Left lung (tissue), 10 donors: ENCODE measurements around the gene YPEL5. TPM values are rescaled to one million over a fixed set of nuclear protein-coding genes. Genes with fewer than 3 reads are reported as not detected.

ENCODE experiments used
- ATAC-seq: fragments of 200-7000 bp; cut with Tn5 transposase; one replicate; pipeline ENCODE4 v1.9.1; 2020; ENCODE audit warnings: moderate library complexity
- DNase-seq, 4 donors: peaks; one replicate each; pipeline ENCODE4 v3.0.0-alpha.2; 2013 to 2020
- H3K27ac ChIP-seq, 2 donors: fragments of 200-600 bp; sonication (generic) in 1 of 2; one replicate each; pipeline versions ENCODE4 v1.5.0 to v1.8.0; 2020 to 2021
- H3K27me3 ChIP-seq, 2 donors: fragments of 200-600 bp; sonication (generic) in 1 of 2; one replicate each; pipeline versions ENCODE4 v1.5.0 to v1.8.0; 2020 to 2021
- H3K36me3 ChIP-seq, 2 donors: fragments of 200-600 bp; sonication (generic) in 1 of 2; one replicate each; pipeline versions ENCODE4 v1.5.0 to v1.8.0; 2020 to 2021
- H3K4me1 ChIP-seq, 2 donors: fragments of 200-600 bp; one replicate each; pipeline ENCODE4 v1.8.0; 2021
- H3K4me3 ChIP-seq, 2 donors: fragments of 200-600 bp; sonication (generic) in 1 of 2; one replicate each; pipeline versions ENCODE4 v1.5.0 to v1.8.0; 2020 to 2021; ENCODE audit warnings: mild to moderate bottlenecking in 1 of 2
- H3K9me3 ChIP-seq, 2 donors: fragments of 200-600 bp; sonication (generic) in 1 of 2; one replicate each; pipeline versions ENCODE4 v1.5.0 to v1.8.0; 2020 to 2021
- intact Hi-C, 2 donors: fragments of 100-400 bp; cut with DNase I; formaldehyde crosslinking; loops; one replicate each; pipeline versions ENCODE4 v1.11.2 to v1.14.2; 2022
- polyA plus RNA-seq, 6 donors: library from polyadenylated mRNA; unstranded; fragments of 120-200 nt; gene quantifications; one replicate each; pipeline ENCODE4 v1.2.1, GENCODE V29; 2013; ENCODE audit not compliant: insufficient read length in 6 of 6
- total RNA-seq, 2 donors: library from RNA; stranded (reverse); fragmentation: NEBNext Ultra II Directional; extraction: Animal tissue kit (Norgen Biotek cat#: 25700); gene quantifications; one replicate each; pipeline ENCODE4 v1.2.1, GENCODE V29; 2021
- TF ChIP-seq, protein P1 (sequence below), 2 donors: fragments of 200-600 bp; sonication (generic) in 1 of 2; IDR thresholded peaks; one replicate each; pipeline versions ENCODE4 v1.5.0 to v1.8.0; 2021; ENCODE audit warnings: antibody characterized with exemption in 2 of 2
- donor health status: DM: no; HTN: yes; CAD: no.
- donor health status: DM: no; HTN: no; CAD: no.

The YPEL5 gene
- total and polyA plus RNA-seq, 8 donors = 58.5 to 118 (median 95.3) TPM

DNA sequence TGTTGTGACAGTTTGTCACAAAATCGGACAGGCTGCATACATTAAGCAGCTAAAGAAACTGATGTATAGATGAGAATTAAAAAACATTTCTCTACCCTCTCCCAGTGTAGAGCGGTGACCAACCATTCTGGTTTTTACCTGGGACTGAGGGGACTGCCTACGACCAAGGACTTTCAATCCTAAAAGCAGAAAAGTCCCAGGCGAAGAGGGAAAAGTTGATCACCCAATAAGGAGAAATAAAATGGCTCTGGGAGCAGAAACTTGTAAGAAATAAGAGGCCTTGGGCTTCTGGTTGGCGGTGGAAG is 30.9 kb upstream of the YPEL5 start:
- Histone ChIP-seq H3K4me1 (no peaks in the 10 kb centered on the region), H3K27ac (no peak overlapping the region), H3K9me3 (no peaks in the 10 kb centered on the region), H3K27me3 (no peaks in the 10 kb centered on the region), H3K4me3 (no peak overlapping the region), H3K36me3 (no peaks in the 10 kb centered on the region)
- DNase-seq (no peak), ATAC-seq (no peak)
- TF ChIP-seq, protein P1, sequence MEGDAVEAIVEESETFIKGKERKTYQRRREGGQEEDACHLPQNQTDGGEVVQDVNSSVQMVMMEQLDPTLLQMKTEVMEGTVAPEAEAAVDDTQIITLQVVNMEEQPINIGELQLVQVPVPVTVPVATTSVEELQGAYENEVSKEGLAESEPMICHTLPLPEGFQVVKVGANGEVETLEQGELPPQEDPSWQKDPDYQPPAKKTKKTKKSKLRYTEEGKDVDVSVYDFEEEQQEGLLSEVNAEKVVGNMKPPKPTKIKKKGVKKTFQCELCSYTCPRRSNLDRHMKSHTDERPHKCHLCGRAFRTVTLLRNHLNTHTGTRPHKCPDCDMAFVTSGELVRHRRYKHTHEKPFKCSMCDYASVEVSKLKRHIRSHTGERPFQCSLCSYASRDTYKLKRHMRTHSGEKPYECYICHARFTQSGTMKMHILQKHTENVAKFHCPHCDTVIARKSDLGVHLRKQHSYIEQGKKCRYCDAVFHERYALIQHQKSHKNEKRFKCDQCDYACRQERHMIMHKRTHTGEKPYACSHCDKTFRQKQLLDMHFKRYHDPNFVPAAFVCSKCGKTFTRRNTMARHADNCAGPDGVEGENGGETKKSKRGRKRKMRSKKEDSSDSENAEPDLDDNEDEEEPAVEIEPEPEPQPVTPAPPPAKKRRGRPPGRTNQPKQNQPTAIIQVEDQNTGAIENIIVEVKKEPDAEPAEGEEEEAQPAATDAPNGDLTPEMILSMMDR (IDR thresholded peaks at IDR 0.05) = peak in 1 of 2 donors; percentile 31
- intact Hi-C loops = no loop called here

DNA sequence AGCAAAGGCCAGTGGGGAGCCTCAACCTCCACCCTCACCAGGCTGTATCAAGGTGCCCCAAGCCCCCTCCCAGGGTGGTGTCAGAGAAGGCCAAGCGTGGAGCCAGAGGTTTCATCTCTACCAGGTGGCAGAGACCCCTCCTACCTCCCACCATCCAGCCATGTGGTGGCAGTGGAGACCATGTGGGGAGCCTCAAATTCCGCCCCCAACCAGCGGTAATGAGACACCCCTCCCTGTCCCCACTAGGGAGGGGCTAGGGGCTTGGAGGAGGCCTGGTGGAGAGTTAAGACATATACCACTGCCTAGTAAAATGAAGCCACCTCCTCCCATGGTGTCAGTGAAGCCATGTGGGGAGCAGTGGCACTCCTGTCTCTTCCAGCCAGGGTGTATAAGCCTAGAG is 24.4 kb upstream of the YPEL5 start:
- no peaks in the 10 kb centered on the region for H3K4me1 ChIP-seq
- ATAC-seq = no peak
- DNase-seq = no peak
- H3K9me3 ChIP-seq = peaks cover 0 to 6% of the 10 kb centered on the region in 2 donors
- no peak overlapping the region for H3K27ac ChIP-seq
- H3K4me3 ChIP-seq = no peak overlapping the region
- H3K27me3 ChIP-seq = no peaks in the 10 kb centered on the region
- intact Hi-C loops = no loop called here
- no peaks in the 10 kb centered on the region for H3K36me3 ChIP-seq
- TF ChIP-seq, protein P1 (IDR thresholded peaks at IDR 0.05) = no peak

DNA sequence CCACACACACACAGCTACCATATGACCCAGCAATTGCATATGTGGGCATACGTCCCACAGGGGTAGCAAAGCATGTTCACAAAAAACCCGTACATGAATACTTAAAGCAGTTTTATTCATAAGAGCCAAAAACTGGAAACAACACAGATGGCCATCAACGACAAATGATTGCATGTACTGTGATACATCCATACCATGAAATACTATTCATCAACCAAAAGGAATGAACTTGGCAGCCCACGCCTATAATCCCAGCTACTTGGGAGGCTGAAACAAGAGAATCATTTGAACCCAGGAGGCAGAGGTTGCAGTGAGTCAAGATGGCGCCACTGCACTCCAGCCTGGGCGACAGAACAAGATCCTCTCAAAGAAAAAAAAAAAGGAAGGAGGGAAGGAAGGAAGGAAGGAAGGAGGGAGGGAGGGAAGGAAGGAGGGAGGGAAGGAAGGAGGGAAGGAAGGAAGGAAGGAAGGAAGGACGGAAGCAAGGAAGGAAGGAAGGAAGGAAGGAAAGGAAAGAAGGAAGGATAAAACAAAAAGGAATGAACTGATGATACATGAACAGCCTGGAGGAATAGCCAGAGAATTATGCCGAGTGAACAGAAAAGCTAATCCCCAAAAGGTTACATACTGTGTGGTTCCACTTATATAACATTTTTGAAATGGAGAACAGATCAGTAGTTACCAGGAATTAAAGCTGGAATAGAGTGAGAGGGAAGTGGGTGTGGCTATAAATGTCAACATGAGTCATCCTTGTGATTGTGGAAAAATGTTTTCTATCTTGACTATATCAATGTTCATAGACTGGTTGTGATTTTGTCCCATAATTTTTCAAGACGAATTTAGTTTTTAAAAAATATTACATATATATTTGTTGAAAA is 19.6 kb upstream of the YPEL5 start:
- Histone ChIP-seq H3K4me1 (no peaks in the 10 kb centered on the region), H3K27ac (no peak overlapping the region), H3K9me3 (peaks cover 0 to 6% of the 10 kb centered on the region in 2 donors), H3K36me3 (no peaks in the 10 kb centered on the region), H3K4me3 (no peak overlapping the region), H3K27me3 (no peaks in the 10 kb centered on the region)
- DNase-seq (no peak), ATAC-seq (peak; percentile 55)
- TF ChIP-seq, protein P1 (IDR thresholded peaks at IDR 0.05) = no peak
- intact Hi-C loops = no loop called here

DNA sequence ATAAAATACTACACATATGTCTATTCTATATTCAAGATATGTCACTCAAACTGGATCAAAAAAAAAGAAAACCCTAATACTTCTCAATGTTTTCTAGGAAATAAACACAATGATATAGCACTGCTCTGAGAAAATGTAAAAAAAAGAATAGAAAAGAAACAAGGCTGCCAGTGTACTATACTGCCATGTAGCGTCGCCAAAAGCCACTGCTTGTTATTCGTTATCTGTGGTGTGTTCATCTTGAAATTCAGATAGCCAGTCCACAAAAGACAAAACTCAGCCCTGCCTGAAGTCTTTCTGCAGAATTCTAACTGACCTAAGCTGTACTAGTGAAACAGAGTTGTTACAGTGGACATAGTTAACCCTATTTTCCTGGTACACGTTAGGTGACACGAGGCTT is 12.2 kb upstream of the YPEL5 start:
- TF ChIP-seq, protein P1 (IDR thresholded peaks at IDR 0.05) = no peak
- Histone ChIP-seq H3K4me3 (no peak overlapping the region), H3K27ac (no peak overlapping the region), H3K4me1 (no peaks in the 10 kb centered on the region), H3K36me3 (no peaks in the 10 kb centered on the region), H3K27me3 (no peaks in the 10 kb centered on the region), H3K9me3 (no peaks in the 10 kb centered on the region)
- intact Hi-C loops = no loop called here
- ATAC-seq (no peak), DNase-seq (no peak)

DNA sequence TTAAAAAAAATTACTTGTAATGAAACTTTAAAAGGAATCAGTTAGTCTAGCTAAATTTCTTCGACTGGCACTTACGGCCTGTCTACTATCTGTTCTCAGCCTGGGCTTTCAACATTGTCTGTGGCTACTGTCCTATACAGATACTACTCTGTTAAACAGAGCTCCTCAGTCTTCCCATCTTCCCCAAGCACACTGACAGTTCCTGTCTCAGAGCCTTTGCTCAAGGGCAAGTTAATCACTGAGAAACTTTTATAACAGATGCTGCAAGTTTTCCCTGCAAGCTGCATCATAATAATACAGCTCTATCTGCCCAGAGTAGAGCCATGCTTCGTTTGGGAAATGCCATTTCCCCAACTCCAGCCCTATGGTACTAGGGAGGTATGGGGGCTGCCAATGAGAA is 11.3 kb upstream of the YPEL5 start:
- no peak for DNase-seq
- no peaks in the 10 kb centered on the region for H3K9me3 ChIP-seq
- no peak overlapping the region for H3K27ac ChIP-seq
- no peaks in the 10 kb centered on the region for H3K36me3 ChIP-seq
- no peak overlapping the region for H3K4me3 ChIP-seq
- no peaks in the 10 kb centered on the region for H3K4me1 ChIP-seq
- TF ChIP-seq, protein P1 (IDR thresholded peaks at IDR 0.05) = no peak
- intact Hi-C loops = no loop called here
- H3K27me3 ChIP-seq = no peaks in the 10 kb centered on the region
- no peak for ATAC-seq
